WTC11 (cell line): ENCODE measurements around the gene NECTIN3. TPM values are rescaled to one million over a fixed set of nuclear protein-coding genes. Genes with fewer than 3 reads are reported as not detected.

Experiments
- ATAC-seq: fragments of 200-7000 bp; cut with Tn5 transposase; 2 replicates; pipeline ENCODE4 v1.10.0; 2021; ENCODE audit warnings: mild to moderate bottlenecking, moderate library complexity
- CTCF ChIA-PET: fragments of 300-600 bp; sonication (Branson Sonifier 250); formaldehyde crosslinking; loops from one replicate; lab custom pipeline; 2021; ENCODE audit warnings: antibody characterized with exemption; lab: Charles Lee
- POLR2A ChIA-PET: fragments of 350-600 bp; sonication (Branson Sonifier 250); formaldehyde crosslinking; loops from one replicate; lab custom pipeline; 2021; ENCODE audit warnings: antibody characterized with exemption; lab: Charles Lee
- DNase-seq: peaks from one replicate; pipeline ENCODE4 v3.0.0; 2021; ENCODE audit warnings: low spot score
- H3K27ac Mint-ChIP-seq: 2 replicates; pipeline ENCODE4 v1.8.0; 2021; ENCODE audit warnings: mixed read lengths
- H3K27me3 Mint-ChIP-seq: 2 replicates; pipeline ENCODE4 v1.8.0; 2021; ENCODE audit warnings: low read depth, mild to moderate bottlenecking, moderate library complexity, mixed read lengths
- H3K36me3 Mint-ChIP-seq: 2 replicates; pipeline ENCODE4 v1.8.0; 2021; ENCODE audit warnings: mixed read lengths
- H3K4me1 Mint-ChIP-seq: 2 replicates; pipeline ENCODE4 v1.8.0; 2022; ENCODE audit warnings: mixed read lengths
- H3K4me3 Mint-ChIP-seq: 2 replicates; pipeline ENCODE4 v1.8.0; 2021; ENCODE audit warnings: mild to moderate bottlenecking, moderate library complexity, mixed read lengths
- H3K9me3 Mint-ChIP-seq: 2 replicates; pipeline ENCODE4 v1.8.0; 2021; ENCODE audit warnings: mixed read lengths
- CBFB ChIP-seq: sonication (generic); formaldehyde crosslinking; IDR thresholded peaks from 2 replicates; pipeline ENCODE4 v1.8.1; 2022; ENCODE audit warnings: mild to moderate bottlenecking, low read depth, missing genetic modification reagents
- CREM ChIP-seq: sonication (generic); formaldehyde crosslinking; IDR thresholded peaks from 2 replicates; pipeline ENCODE4 v1.8.1; 2022; ENCODE audit warnings: mild to moderate bottlenecking, missing genetic modification reagents, moderate library complexity
- EMX1 ChIP-seq: fragments of 250-450 bp; sonication (Bioruptor Pico); IDR thresholded peaks from 2 replicates; pipeline ENCODE4 v1.8.0; 2021; ENCODE audit warnings: mild to moderate bottlenecking
- KAT7 ChIP-seq: sonication (generic); formaldehyde crosslinking; IDR thresholded peaks from 2 replicates; pipeline ENCODE4 v1.8.1; 2023; ENCODE audit warnings: missing genetic modification reagents, mild to moderate bottlenecking, borderline replicate concordance
- MYBL2 ChIP-seq: sonication (generic); formaldehyde crosslinking; IDR thresholded peaks from 2 replicates; pipeline ENCODE4 v1.8.1; 2023; ENCODE audit warnings: mild to moderate bottlenecking, moderate library complexity, missing genetic modification reagents
- SP1 ChIP-seq: sonication (generic); formaldehyde crosslinking; conservative IDR thresholded peaks from 2 replicates; pipeline ENCODE4 v1.8.1; 2022; ENCODE audit warnings: missing genetic modification reagents
- ZNF121 ChIP-seq: sonication (generic); formaldehyde crosslinking; IDR thresholded peaks from 2 replicates; pipeline ENCODE4 v1.8.0; 2023; ENCODE audit warnings: missing genetic modification reagents
- ZNF317 ChIP-seq: sonication (generic); formaldehyde crosslinking; IDR thresholded peaks from 2 replicates; pipeline ENCODE4 v1.8.1; 2023; ENCODE audit warnings: low read depth, mild to moderate bottlenecking, moderate library complexity, missing genetic modification reagents, borderline replicate concordance
- ZNF416 ChIP-seq: fragments of 250-450 bp; sonication (Bioruptor Pico); IDR thresholded peaks from 2 replicates; pipeline ENCODE4 v1.9.0; 2021; ENCODE audit warnings: mild to moderate bottlenecking, inconsistent platforms
- ZNF671 ChIP-seq: fragments of 250-450 bp; sonication (Bioruptor Pico); IDR thresholded peaks from 2 replicates; pipeline ENCODE4 v1.8.0; 2021; ENCODE audit warnings: mild to moderate bottlenecking
- total RNA-seq: library from RNA; stranded (reverse); gene quantifications from 3 replicates; pipeline ENCODE4 v1.2.3, GENCODE V29; 2021
- TF ChIP-seq, protein P1 (sequence below): sonication (generic); formaldehyde crosslinking; conservative IDR thresholded peaks from 2 replicates; pipeline ENCODE4 v1.8.1; 2022; ENCODE audit warnings: mild to moderate bottlenecking, missing genetic modification reagents
- TF ChIP-seq, protein P2 (sequence below): sonication (generic); formaldehyde crosslinking; IDR thresholded peaks from 2 replicates; pipeline ENCODE4 v1.8.0; 2022; ENCODE audit warnings: mild to moderate bottlenecking, missing genetic modification reagents
- TF ChIP-seq, protein P3 (sequence below): sonication (generic); formaldehyde crosslinking; IDR thresholded peaks from 2 replicates; pipeline ENCODE4 v1.8.1; 2023; ENCODE audit warnings: mild to moderate bottlenecking, missing genetic modification reagents, borderline replicate concordance
- TF ChIP-seq, protein P4 (sequence below): fragments of 250-450 bp; sonication (Bioruptor Pico); conservative IDR thresholded peaks from 2 replicates; pipeline ENCODE4 v1.9.0; 2021; ENCODE audit warnings: mild to moderate bottlenecking
- TF ChIP-seq, protein P5 (sequence below): sonication (generic); formaldehyde crosslinking; conservative IDR thresholded peaks from 2 replicates; pipeline ENCODE4 v1.8.1; 2023; ENCODE audit warnings: mild to moderate bottlenecking, low read depth, missing genetic modification reagents, moderate library complexity
- TF ChIP-seq, protein P6 (sequence below): sonication (generic); formaldehyde crosslinking; IDR thresholded peaks from 2 replicates; pipeline ENCODE4 v1.8.1; 2022; ENCODE audit warnings: low read depth, missing genetic modification reagents, borderline replicate concordance
- TF ChIP-seq, protein P7 (sequence below): sonication (generic); formaldehyde crosslinking; IDR thresholded peaks from 2 replicates; pipeline ENCODE4 v1.8.1; 2022; ENCODE audit warnings: missing genetic modification reagents, borderline replicate concordance

Gene NECTIN3
- total RNA-seq, 1 experiment from 2014 or later = 24.8 TPM

DNA sequence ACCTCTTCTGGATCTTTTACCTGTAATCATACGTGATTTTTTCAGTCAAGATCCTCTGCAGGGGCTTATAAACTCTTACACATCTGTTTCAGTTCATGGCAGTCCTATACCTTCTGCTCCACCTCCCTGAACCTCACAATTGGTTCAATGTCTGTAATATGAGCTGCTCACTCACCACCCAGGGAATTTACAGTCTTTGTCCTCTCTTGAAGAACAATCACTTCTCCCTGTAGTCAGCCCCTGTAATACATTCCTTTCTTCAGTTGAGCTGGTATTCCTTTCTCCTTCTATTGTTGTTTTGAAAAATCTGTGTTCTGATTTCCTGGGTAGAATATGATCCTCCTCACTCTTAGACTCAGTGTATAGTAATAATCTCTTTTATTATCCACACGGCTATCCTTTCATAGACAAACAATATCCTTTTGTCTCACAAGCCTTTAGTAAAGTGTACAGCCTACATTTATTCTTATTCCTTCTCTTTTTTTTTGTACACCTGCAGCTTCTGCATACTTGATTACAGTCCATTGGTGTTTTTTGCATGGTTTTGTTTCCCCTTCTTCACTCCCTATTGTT is 101.8 kb downstream of the NECTIN3 start:
- H3K27ac Mint-ChIP-seq = peak overlapping the region; percentile 3; the same call in 1 of the 2 replicates
- no peaks in the 10 kb centered on the region for H3K27me3 Mint-ChIP-seq
- DNase-seq = no peak
- H3K9me3 Mint-ChIP-seq = no peaks in the 10 kb centered on the region
- peaks cover 23% of the 10 kb centered on the region for H3K4me1 Mint-ChIP-seq
- no peak overlapping the region for H3K4me3 Mint-ChIP-seq
- TF ChIP-seq, protein P1, sequence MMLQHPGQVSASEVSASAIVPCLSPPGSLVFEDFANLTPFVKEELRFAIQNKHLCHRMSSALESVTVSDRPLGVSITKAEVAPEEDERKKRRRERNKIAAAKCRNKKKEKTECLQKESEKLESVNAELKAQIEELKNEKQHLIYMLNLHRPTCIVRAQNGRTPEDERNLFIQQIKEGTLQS (CRISPR knock-in tag) = no peak
- TF ChIP-seq EMX1 = no peak
- no peak for TF ChIP-seq ZNF416 (CRISPR knock-in tag)
- TF ChIP-seq, protein P2, sequence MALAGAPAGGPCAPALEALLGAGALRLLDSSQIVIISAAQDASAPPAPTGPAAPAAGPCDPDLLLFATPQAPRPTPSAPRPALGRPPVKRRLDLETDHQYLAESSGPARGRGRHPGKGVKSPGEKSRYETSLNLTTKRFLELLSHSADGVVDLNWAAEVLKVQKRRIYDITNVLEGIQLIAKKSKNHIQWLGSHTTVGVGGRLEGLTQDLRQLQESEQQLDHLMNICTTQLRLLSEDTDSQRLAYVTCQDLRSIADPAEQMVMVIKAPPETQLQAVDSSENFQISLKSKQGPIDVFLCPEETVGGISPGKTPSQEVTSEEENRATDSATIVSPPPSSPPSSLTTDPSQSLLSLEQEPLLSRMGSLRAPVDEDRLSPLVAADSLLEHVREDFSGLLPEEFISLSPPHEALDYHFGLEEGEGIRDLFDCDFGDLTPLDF (CRISPR knock-in tag) = no peak
- TF ChIP-seq MYBL2 (CRISPR knock-in tag) = no peak
- TF ChIP-seq ZNF317 = no peak
- TF ChIP-seq, protein P3, sequence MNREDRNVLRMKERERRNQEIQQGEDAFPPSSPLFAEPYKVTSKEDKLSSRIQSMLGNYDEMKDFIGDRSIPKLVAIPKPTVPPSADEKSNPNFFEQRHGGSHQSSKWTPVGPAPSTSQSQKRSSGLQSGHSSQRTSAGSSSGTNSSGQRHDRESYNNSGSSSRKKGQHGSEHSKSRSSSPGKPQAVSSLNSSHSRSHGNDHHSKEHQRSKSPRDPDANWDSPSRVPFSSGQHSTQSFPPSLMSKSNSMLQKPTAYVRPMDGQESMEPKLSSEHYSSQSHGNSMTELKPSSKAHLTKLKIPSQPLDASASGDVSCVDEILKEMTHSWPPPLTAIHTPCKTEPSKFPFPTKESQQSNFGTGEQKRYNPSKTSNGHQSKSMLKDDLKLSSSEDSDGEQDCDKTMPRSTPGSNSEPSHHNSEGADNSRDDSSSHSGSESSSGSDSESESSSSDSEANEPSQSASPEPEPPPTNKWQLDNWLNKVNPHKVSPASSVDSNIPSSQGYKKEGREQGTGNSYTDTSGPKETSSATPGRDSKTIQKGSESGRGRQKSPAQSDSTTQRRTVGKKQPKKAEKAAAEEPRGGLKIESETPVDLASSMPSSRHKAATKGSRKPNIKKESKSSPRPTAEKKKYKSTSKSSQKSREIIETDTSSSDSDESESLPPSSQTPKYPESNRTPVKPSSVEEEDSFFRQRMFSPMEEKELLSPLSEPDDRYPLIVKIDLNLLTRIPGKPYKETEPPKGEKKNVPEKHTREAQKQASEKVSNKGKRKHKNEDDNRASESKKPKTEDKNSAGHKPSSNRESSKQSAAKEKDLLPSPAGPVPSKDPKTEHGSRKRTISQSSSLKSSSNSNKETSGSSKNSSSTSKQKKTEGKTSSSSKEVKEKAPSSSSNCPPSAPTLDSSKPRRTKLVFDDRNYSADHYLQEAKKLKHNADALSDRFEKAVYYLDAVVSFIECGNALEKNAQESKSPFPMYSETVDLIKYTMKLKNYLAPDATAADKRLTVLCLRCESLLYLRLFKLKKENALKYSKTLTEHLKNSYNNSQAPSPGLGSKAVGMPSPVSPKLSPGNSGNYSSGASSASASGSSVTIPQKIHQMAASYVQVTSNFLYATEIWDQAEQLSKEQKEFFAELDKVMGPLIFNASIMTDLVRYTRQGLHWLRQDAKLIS (CRISPR knock-in tag) = no peak
- TF ChIP-seq ZNF121 (CRISPR knock-in tag) = no peak
- TF ChIP-seq, protein P4, sequence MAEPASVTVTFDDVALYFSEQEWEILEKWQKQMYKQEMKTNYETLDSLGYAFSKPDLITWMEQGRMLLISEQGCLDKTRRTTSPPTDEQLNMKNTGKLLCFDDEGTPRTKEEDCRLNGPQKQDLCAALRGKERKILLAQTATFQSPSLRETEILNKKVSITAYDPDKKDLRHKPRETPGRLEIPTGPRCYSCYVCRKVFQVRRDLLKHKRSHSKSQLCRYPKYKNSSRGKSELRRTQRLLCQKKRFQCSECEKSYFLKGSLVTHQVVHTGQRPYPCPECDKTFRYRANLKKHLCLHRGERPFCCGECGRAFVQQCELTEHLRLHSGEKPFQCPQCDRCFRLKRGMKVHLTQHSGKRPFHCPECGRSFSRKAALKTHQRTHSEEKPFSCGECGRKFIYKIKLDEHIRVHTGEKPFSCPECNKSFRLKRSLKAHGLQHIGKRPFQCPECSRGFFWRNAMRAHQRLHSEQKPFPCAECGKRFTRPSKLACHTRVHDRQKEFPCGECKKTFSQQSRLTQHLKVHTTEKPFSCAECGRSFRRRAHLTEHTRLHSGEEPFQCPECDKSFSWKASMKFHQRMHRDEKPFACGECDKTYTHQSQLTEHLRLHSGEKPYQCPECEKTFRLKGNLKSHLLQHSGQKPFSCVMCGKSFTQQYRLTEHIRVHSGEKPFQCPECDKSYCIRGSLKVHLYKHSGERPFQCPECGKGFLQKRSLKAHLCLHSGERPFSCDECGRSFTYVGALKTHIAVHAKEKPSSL (CRISPR knock-in tag) = no peak
- TF ChIP-seq, protein P5, sequence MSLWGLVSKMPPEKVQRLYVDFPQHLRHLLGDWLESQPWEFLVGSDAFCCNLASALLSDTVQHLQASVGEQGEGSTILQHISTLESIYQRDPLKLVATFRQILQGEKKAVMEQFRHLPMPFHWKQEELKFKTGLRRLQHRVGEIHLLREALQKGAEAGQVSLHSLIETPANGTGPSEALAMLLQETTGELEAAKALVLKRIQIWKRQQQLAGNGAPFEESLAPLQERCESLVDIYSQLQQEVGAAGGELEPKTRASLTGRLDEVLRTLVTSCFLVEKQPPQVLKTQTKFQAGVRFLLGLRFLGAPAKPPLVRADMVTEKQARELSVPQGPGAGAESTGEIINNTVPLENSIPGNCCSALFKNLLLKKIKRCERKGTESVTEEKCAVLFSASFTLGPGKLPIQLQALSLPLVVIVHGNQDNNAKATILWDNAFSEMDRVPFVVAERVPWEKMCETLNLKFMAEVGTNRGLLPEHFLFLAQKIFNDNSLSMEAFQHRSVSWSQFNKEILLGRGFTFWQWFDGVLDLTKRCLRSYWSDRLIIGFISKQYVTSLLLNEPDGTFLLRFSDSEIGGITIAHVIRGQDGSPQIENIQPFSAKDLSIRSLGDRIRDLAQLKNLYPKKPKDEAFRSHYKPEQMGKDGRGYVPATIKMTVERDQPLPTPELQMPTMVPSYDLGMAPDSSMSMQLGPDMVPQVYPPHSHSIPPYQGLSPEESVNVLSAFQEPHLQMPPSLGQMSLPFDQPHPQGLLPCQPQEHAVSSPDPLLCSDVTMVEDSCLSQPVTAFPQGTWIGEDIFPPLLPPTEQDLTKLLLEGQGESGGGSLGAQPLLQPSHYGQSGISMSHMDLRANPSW (CRISPR knock-in tag) = no peak
- TF ChIP-seq, protein P6, sequence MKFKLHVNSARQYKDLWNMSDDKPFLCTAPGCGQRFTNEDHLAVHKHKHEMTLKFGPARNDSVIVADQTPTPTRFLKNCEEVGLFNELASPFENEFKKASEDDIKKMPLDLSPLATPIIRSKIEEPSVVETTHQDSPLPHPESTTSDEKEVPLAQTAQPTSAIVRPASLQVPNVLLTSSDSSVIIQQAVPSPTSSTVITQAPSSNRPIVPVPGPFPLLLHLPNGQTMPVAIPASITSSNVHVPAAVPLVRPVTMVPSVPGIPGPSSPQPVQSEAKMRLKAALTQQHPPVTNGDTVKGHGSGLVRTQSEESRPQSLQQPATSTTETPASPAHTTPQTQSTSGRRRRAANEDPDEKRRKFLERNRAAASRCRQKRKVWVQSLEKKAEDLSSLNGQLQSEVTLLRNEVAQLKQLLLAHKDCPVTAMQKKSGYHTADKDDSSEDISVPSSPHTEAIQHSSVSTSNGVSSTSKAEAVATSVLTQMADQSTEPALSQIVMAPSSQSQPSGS (CRISPR knock-in tag) = no peak
- TF ChIP-seq CREM (CRISPR knock-in tag) = no peak
- TF ChIP-seq ZNF671 (CRISPR knock-in tag) = no peak
- TF ChIP-seq, protein P7, sequence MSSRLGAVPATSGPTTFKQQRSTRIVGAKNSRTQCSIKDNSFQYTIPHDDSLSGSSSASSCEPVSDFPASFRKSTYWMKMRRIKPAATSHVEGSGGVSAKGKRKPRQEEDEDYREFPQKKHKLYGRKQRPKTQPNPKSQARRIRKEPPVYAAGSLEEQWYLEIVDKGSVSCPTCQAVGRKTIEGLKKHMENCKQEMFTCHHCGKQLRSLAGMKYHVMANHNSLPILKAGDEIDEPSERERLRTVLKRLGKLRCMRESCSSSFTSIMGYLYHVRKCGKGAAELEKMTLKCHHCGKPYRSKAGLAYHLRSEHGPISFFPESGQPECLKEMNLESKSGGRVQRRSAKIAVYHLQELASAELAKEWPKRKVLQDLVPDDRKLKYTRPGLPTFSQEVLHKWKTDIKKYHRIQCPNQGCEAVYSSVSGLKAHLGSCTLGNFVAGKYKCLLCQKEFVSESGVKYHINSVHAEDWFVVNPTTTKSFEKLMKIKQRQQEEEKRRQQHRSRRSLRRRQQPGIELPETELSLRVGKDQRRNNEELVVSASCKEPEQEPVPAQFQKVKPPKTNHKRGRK (CRISPR knock-in tag) = no peak
- TF ChIP-seq CBFB = no peak
- no peak for TF ChIP-seq SP1 (CRISPR knock-in tag)
- no peak for TF ChIP-seq KAT7 (CRISPR knock-in tag)
- TF ChIP-seq, all 79 proteins: peak for 0
- CTCF ChIA-PET = interaction anchor here (1.2 kb wide), 1 partner anchor 104 kb away, joined by 3 read pairs; no protein-coding TSS in a partner anchor
- POLR2A ChIA-PET = no interaction called here
- peak; percentile 98 for ATAC-seq
- H3K36me3 Mint-ChIP-seq = peaks cover 14% of the 10 kb centered on the region
